ENCODE results near the gene SYTL1. TPM values are rescaled to one million over a fixed set of nuclear protein-coding genes. Genes with fewer than 3 reads are reported as not detected.

SYTL1 gene
- total and polyA plus RNA-seq, 7 donors, result 0.54 to 25.9 (median 2.4) TPM; not detected in 1

DNA sequence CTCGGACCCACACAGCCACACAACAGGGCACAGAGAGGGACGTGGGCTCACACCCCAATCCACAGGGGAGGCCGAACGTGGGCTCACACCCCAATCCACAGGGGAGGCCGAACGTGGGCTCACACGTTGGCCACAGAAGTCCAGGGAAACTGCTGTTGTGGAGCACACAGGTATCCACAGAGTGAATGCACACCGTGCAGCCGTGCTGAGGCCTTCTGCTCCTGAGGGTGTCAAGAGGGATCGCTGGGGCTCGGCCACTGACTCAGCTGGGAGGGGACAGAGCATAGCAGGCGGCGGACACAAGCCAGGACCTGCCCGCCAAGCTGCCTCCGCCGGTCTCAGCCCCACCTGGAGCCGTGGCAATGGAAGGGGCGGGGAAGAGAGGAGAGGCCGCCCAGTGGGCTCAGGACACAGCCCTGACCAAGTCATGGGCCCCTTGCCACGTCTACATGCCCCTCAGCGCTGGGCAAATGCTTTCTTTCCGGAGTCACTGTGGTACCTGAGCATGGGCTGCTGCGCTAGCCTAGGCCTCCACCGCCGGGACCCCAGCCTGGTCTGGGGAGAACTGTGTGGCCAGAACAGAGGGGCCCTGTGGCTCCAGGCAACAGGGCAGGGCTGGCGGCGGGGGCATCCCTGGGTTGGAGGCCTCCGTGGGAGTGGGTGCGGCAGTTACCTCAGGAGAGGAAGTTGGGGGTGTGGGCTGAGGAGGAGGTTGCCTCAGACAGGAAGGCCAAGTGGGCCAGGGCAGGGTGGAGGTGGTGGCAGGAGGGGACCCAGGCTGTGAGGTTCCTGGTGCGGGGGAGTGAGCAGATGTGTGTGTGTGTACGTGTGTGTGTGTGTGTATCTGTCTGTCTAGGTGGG lies 1.2 kb downstream of the SYTL1 start:
- H3K9me3 ChIP-seq, result no peaks in the 10 kb centered on the region
- intact Hi-C loops (cut with DNase I), result no loop called here
- peaks cover 0 to 6% (median 0%) of the 10 kb centered on the region in 4 donors for H3K36me3 ChIP-seq
- no peak overlapping the region for H3K4me3 ChIP-seq
- no peaks in the 10 kb centered on the region for H3K4me1 ChIP-seq
- DNase-seq, result no peak
- 35 to 59% methylated on average over 31 of the region's 31 CpGs for WGBS, 2 donors
- H3K27ac ChIP-seq, result no peak overlapping the region
- no peak for TF ChIP-seq POLR2A (IDR thresholded peaks at IDR 0.05)
- no peak for TF ChIP-seq POLR2AphosphoS5 (IDR thresholded peaks at IDR 0.05)
- TF ChIP-seq EP300 (IDR thresholded peaks at IDR 0.05), result no peak
- TF ChIP-seq, protein P1, sequence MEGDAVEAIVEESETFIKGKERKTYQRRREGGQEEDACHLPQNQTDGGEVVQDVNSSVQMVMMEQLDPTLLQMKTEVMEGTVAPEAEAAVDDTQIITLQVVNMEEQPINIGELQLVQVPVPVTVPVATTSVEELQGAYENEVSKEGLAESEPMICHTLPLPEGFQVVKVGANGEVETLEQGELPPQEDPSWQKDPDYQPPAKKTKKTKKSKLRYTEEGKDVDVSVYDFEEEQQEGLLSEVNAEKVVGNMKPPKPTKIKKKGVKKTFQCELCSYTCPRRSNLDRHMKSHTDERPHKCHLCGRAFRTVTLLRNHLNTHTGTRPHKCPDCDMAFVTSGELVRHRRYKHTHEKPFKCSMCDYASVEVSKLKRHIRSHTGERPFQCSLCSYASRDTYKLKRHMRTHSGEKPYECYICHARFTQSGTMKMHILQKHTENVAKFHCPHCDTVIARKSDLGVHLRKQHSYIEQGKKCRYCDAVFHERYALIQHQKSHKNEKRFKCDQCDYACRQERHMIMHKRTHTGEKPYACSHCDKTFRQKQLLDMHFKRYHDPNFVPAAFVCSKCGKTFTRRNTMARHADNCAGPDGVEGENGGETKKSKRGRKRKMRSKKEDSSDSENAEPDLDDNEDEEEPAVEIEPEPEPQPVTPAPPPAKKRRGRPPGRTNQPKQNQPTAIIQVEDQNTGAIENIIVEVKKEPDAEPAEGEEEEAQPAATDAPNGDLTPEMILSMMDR (IDR thresholded peaks at IDR 0.05), result no peak
- H3K27me3 ChIP-seq, result peaks cover 0 to 14% (median 7%) of the 10 kb centered on the region in 3 donors

DNA sequence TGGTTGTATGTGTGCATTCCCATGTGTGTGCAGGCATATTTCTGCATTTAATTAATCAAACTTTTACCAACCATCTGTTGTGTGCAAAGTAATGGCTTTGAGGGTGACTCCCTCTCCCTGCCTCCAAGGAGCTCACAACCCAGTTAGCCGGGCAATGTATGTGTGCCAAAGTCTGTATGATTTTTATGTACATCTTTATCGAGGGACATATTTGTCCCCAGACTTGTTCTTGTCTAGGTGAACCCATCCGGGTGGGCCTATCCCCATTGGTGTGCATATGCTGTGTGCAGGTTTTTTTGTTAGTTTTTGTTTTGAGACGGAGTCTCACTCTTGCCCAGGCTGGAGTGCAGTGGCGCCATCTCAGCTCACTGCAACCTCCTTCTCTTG lies 1.8 kb downstream of the SYTL1 start:
- Histone ChIP-seq H3K4me3 (no peak overlapping the region), H3K27me3 (peaks cover 0 to 18% (median 12%) of the 10 kb centered on the region in 3 donors), H3K9me3 (no peaks in the 10 kb centered on the region), H3K36me3 (peaks cover 0 to 2% (median 0%) of the 10 kb centered on the region in 4 donors), H3K27ac (no peak overlapping the region), H3K4me1 (no peaks in the 10 kb centered on the region)
- no peak for TF ChIP-seq EP300 (IDR thresholded peaks at IDR 0.05)
- TF ChIP-seq, protein P1 (IDR thresholded peaks at IDR 0.05), result no peak
- no peak for TF ChIP-seq POLR2A (IDR thresholded peaks at IDR 0.05)
- TF ChIP-seq POLR2AphosphoS5 (IDR thresholded peaks at IDR 0.05), result no peak
- DNase-seq, result no peak
- intact Hi-C loops (cut with DNase I), result no loop called here
- WGBS, 2 donors, result 59 to 66% methylated on average over 5 of the region's 5 CpGs

- DNase-seq, result no peak
- TF ChIP-seq, protein P1 (IDR thresholded peaks at IDR 0.05), result no peak
- no peak for TF ChIP-seq POLR2A (IDR thresholded peaks at IDR 0.05)
- TF ChIP-seq POLR2AphosphoS5 (IDR thresholded peaks at IDR 0.05), result no peak
- no peak for TF ChIP-seq EP300 (IDR thresholded peaks at IDR 0.05)
- Histone ChIP-seq H3K27ac (no peak overlapping the region), H3K4me1 (peaks cover 0 to 14% (median 13%) of the 10 kb centered on the region in 4 donors), H3K4me3 (no peak overlapping the region), H3K36me3 (no peaks in the 10 kb centered on the region), H3K27me3 (peaks cover 12 to 34% (median 27%) of the 10 kb centered on the region in 3 donors), H3K9me3 (no peaks in the 10 kb centered on the region)
- intact Hi-C loops (cut with DNase I), result no loop called here
- WGBS, 2 donors, result 92 to 94% methylated on average over 12 of the region's 12 CpGs
These were observed 3.5 kb downstream of the SYTL1 start for GRCh38 chr1:27345272-27345671.

DNA sequence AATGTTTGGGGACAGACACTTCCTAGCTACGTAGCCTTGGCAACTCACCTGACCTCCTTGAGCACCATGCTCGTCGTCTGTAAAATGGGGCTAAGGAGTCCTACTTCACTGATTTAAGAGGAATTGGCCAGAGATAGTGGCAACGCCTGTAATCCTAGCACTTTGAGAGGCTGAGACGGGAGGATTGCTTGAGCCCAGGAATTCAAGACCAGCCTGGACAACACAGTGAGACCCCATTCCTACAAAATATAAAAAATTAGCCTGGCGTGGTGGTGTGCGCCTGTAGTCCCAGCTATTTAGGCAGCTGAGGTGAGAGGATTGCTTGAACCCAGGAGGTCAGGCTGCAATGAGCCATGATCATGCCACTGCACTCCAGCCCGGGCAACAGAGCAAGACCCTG lies 4.5 kb downstream of the SYTL1 start:
- intact Hi-C loops (cut with DNase I), result no loop called here
- DNase-seq, result no peak
- TF ChIP-seq, protein P1 (IDR thresholded peaks at IDR 0.05), result no peak
- no peak for TF ChIP-seq POLR2AphosphoS5 (IDR thresholded peaks at IDR 0.05)
- TF ChIP-seq POLR2A (IDR thresholded peaks at IDR 0.05), result no peak
- TF ChIP-seq EP300 (IDR thresholded peaks at IDR 0.05), result no peak
- no peak overlapping the region for H3K27ac ChIP-seq
- peaks cover 16 to 45% (median 32%) of the 10 kb centered on the region in 3 donors for H3K27me3 ChIP-seq
- WGBS, 2 donors, result 94 to 95% methylated on average over 8 of the region's 8 CpGs
- no peaks in the 10 kb centered on the region for H3K9me3 ChIP-seq
- no peak overlapping the region for H3K4me3 ChIP-seq
- H3K36me3 ChIP-seq, result no peaks in the 10 kb centered on the region
- H3K4me1 ChIP-seq, result peaks cover 0 to 25% (median 24%) of the 10 kb centered on the region in 4 donors
